Panc1 (cell line): ENCODE results near the gene LRCH1.

Experiments used
- CTCF ChIP-seq: fragments of 450-650 bp; IDR thresholded peaks from 2 replicates; pipeline ENCODE4 v1.5.1; 2017; ENCODE audit warnings: mild to moderate bottlenecking
- POLR2AphosphoS5 ChIP-seq: IDR thresholded peaks from 2 replicates; pipeline ENCODE4 v1.6.1; 2012; ENCODE audit warnings: mild to moderate bottlenecking, low read depth, low read length, moderate library complexity
- REST ChIP-seq, 2 experiments: IDR thresholded peaks; 2 replicates each; pipeline ENCODE4 v1.6.1; 2011 to 2012; ENCODE audit warnings: low read depth in 2 of 2, control low read depth in 1 of 2, low read length in 1 of 2, mild to moderate bottlenecking in 1 of 2, moderate library complexity in 1 of 2; ENCODE audit not compliant: insufficient read depth in 1 of 2
- SIN3A ChIP-seq: IDR thresholded peaks from 2 replicates; pipeline ENCODE4 v1.6.1; 2012; ENCODE audit warnings: low read depth, mild to moderate bottlenecking, low read length, moderate library complexity, borderline replicate concordance; ENCODE audit not compliant: insufficient read depth
- TCF7L2 ChIP-seq: IDR thresholded peaks from 2 replicates; pipeline ENCODE4 v1.6.1; 2011; ENCODE audit warnings: mild to moderate bottlenecking, low read depth, low read length, inconsistent platforms

- TF ChIP-seq CTCF (no peak), POLR2AphosphoS5 (no peak), SIN3A (no peak), TCF7L2 (no peak), REST (IDR thresholded peaks at IDR 0.05; ENCODE audit: insufficient read depth in 1 of 2, low read depth in 2 of 2, low read length in 1 of 2) (no peak)
These were observed 134.8 kb downstream of the LRCH1 start for GRCh38 chr13:46687810-46688209.
